Measurements from ENCODE around the gene ZNF8. TPM values are rescaled to one million over a fixed set of nuclear protein-coding genes. Genes with fewer than 3 reads are reported as not detected.
A peak's percentile ranks its signal among the peaks of the same experiment; 100 is the strongest.

ZNF8 gene
- total RNA-seq (4.9 and 5.6 TPM in 2 replicates), polyA plus RNA-seq (2.3 and 2.6 TPM in 2 replicates), polyA minus RNA-seq (ENCODE audit: low replicate concordance) (15.6 and 16.6 TPM in 2 replicates)
- 0.91 and 1.6 TPM in 2 replicates for polyA plus RNA-seq (2012)

GRCh38 chr19:58278541-58279041 is at the start of gene ZNF8:
Gene ZNF8 (plus strand): TSS chr19:58278955. CDS start chr19:58279082, 127 bp downstream.
- H3K79me2 ChIP-seq (ENCODE audit: control insufficient read depth, insufficient read depth, low read length), result peaks cover 29% of the 10 kb centered on the region
- no peaks in the 10 kb centered on the region for H3K4me1 ChIP-seq (ENCODE audit: control insufficient read depth, extremely low read depth, insufficient read depth, low read length)
- peaks cover 2% of the 10 kb centered on the region for H3K36me3 ChIP-seq (ENCODE audit: control insufficient read depth, insufficient read depth, low read length)
- H3K9ac ChIP-seq (ENCODE audit: insufficient read depth, low read length), result peak within 1 kb of the TSS; percentile 89
- peak within 1 kb of the TSS; percentile 90 for H2AFZ ChIP-seq (ENCODE audit: low read length)
- TF ChIP-seq, protein P1, sequence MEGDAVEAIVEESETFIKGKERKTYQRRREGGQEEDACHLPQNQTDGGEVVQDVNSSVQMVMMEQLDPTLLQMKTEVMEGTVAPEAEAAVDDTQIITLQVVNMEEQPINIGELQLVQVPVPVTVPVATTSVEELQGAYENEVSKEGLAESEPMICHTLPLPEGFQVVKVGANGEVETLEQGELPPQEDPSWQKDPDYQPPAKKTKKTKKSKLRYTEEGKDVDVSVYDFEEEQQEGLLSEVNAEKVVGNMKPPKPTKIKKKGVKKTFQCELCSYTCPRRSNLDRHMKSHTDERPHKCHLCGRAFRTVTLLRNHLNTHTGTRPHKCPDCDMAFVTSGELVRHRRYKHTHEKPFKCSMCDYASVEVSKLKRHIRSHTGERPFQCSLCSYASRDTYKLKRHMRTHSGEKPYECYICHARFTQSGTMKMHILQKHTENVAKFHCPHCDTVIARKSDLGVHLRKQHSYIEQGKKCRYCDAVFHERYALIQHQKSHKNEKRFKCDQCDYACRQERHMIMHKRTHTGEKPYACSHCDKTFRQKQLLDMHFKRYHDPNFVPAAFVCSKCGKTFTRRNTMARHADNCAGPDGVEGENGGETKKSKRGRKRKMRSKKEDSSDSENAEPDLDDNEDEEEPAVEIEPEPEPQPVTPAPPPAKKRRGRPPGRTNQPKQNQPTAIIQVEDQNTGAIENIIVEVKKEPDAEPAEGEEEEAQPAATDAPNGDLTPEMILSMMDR (conservative IDR thresholded peaks at IDR 0.05 in 1 of 2, IDR thresholded peaks at IDR 0.05 in 1 of 2; ENCODE audit: low read depth in 1 of 2, low read length in 2 of 2), result peak in 1 of 2 donors; percentile 9
- TF ChIP-seq EZH2 (IDR thresholded peaks at IDR 0.05; ENCODE audit: low read length, missing control alignments), result no peak
- no peaks in the 10 kb centered on the region for H3K9me3 ChIP-seq (ENCODE audit: control insufficient read depth, insufficient read depth, low read depth, low read length)
- H3K27ac ChIP-seq (ENCODE audit: insufficient read depth, low read length), result peak within 1 kb of the TSS; percentile 90
- peak; percentile 98 for DNase-seq (ENCODE audit: low read depth in 2 of 2)
- H3K4me2 ChIP-seq (ENCODE audit: extremely low read depth, insufficient read depth, low read length), result peak within 1 kb of the TSS; percentile 94
- no peaks in the 10 kb centered on the region for H4K20me1 ChIP-seq (ENCODE audit: control insufficient read depth, extremely low read depth, insufficient read depth, low read length)
- H3K4me3 ChIP-seq (replicated peaks in 1 of 4; ENCODE audit: control extremely low read depth in 1 of 4, insufficient read depth in 1 of 4, low read depth in 3 of 4, low read length in 4 of 4), result peak within 1 kb of the TSS; percentile 81 to 94 (median 86)
- no peaks in the 10 kb centered on the region for H3K27me3 ChIP-seq (ENCODE audit: control insufficient read depth, insufficient read depth, low read length)

DNA sequence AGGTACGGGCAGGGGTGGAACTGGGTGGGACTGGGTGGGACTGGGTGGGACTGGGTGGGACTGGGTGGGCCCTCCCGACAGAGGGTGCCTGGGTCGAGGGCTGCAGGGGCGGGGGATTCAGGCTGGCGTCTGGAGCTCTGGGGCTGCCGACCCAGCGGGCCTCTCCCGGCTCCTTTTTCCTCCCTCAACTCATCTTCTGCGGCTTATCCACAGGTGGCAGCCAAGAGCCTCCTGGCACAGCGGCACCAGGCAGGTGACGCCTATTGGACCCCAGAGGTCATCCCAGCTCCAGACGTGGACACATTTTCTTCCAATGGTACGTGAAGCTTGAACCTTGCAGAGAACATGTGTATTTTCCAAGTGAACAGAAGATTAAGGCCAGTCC is 49.5 kb upstream of the ZNF8 start:
- H3K9me3 ChIP-seq (ENCODE audit: control insufficient read depth, insufficient read depth, low read depth, low read length), result no peaks in the 10 kb centered on the region
- H3K4me1 ChIP-seq (ENCODE audit: control insufficient read depth, extremely low read depth, insufficient read depth, low read length), result peaks cover 3% of the 10 kb centered on the region
- peak overlapping the region; percentile 70 for H3K27ac ChIP-seq (ENCODE audit: insufficient read depth, low read length)
- peaks cover 13% of the 10 kb centered on the region for H3K36me3 ChIP-seq (ENCODE audit: control insufficient read depth, insufficient read depth, low read length)
- H3K79me2 ChIP-seq (ENCODE audit: control insufficient read depth, insufficient read depth, low read length), result no peaks in the 10 kb centered on the region
- no peaks in the 10 kb centered on the region for H4K20me1 ChIP-seq (ENCODE audit: control insufficient read depth, extremely low read depth, insufficient read depth, low read length)
- peak overlapping the region; percentile 88 for H2AFZ ChIP-seq (ENCODE audit: low read length)
- peak overlapping the region; percentile 72 to 84 (median 76) for H3K4me3 ChIP-seq (replicated peaks in 1 of 4; ENCODE audit: control extremely low read depth in 1 of 4, insufficient read depth in 1 of 4, low read depth in 3 of 4, low read length in 4 of 4)
- H3K4me2 ChIP-seq (ENCODE audit: extremely low read depth, insufficient read depth, low read length), result peak overlapping the region; percentile 98
- DNase-seq (ENCODE audit: low read depth in 2 of 2), result peak; percentile 25 to 34
- no peak overlapping the region for H3K9ac ChIP-seq (ENCODE audit: insufficient read depth, low read length)
- no peaks in the 10 kb centered on the region for H3K27me3 ChIP-seq (ENCODE audit: control insufficient read depth, insufficient read depth, low read length)
- TF ChIP-seq EZH2 (IDR thresholded peaks at IDR 0.05; ENCODE audit: low read length, missing control alignments), result no peak
- TF ChIP-seq, protein P1 (conservative IDR thresholded peaks at IDR 0.05 in 1 of 2, IDR thresholded peaks at IDR 0.05 in 1 of 2; ENCODE audit: low read depth in 1 of 2, low read length in 2 of 2), result peak in 1 of 2 donors; percentile 39

DNA sequence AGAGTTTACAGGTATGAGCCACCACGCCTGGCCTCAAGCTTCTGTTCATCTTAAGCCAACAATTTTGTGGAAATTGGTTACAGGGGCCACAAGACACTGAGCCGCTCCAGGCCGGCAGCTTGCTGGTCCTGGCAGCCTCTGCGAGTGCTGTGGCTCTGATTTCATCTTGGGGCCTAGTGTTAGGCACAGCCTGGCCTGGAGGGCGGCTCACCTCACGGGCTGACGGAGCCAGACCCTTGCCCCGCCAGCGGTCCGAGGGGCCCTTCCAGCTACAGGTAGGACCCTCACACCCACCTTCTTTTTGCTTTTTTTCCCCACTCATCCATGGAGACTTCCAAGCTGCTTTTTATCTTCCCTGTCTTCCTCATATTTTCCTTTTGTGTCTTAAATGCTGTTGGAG is 41.4 kb upstream of the ZNF8 start:
- H3K4me1 ChIP-seq (ENCODE audit: control insufficient read depth, extremely low read depth, insufficient read depth, low read length), result no peaks in the 10 kb centered on the region
- no peak overlapping the region for H3K9ac ChIP-seq (ENCODE audit: insufficient read depth, low read length)
- H3K4me2 ChIP-seq (ENCODE audit: extremely low read depth, insufficient read depth, low read length), result no peak overlapping the region
- no peak overlapping the region for H2AFZ ChIP-seq (ENCODE audit: low read length)
- TF ChIP-seq, protein P1 (conservative IDR thresholded peaks at IDR 0.05 in 1 of 2, IDR thresholded peaks at IDR 0.05 in 1 of 2; ENCODE audit: low read depth in 1 of 2, low read length in 2 of 2), result no peak
- no peak for TF ChIP-seq EZH2 (IDR thresholded peaks at IDR 0.05; ENCODE audit: low read length, missing control alignments)
- no peak for DNase-seq (ENCODE audit: low read depth in 2 of 2)
- H4K20me1 ChIP-seq (ENCODE audit: control insufficient read depth, extremely low read depth, insufficient read depth, low read length), result no peaks in the 10 kb centered on the region
- no peaks in the 10 kb centered on the region for H3K27me3 ChIP-seq (ENCODE audit: control insufficient read depth, insufficient read depth, low read length)
- H3K4me3 ChIP-seq (replicated peaks in 1 of 4; ENCODE audit: control extremely low read depth in 1 of 4, insufficient read depth in 1 of 4, low read depth in 3 of 4, low read length in 4 of 4), result no peak overlapping the region
- no peaks in the 10 kb centered on the region for H3K79me2 ChIP-seq (ENCODE audit: control insufficient read depth, insufficient read depth, low read length)
- peaks cover 7% of the 10 kb centered on the region for H3K36me3 ChIP-seq (ENCODE audit: control insufficient read depth, insufficient read depth, low read length)
- no peaks in the 10 kb centered on the region for H3K9me3 ChIP-seq (ENCODE audit: control insufficient read depth, insufficient read depth, low read depth, low read length)
- no peak overlapping the region for H3K27ac ChIP-seq (ENCODE audit: insufficient read depth, low read length)
